Measurements from ENCODE around the gene HRH2. TPM values are rescaled to one million over a fixed set of nuclear protein-coding genes. Genes with fewer than 3 reads are reported as not detected.
"Not testable (repeated sequence)": the region's sequence is repeated elsewhere in the genome, so short reads cannot be mapped to it uniquely, and the experiment has no call there.

The HRH2 gene
- total RNA-seq, 1 donor from 2014 or later: 7.5 TPM

DNA sequence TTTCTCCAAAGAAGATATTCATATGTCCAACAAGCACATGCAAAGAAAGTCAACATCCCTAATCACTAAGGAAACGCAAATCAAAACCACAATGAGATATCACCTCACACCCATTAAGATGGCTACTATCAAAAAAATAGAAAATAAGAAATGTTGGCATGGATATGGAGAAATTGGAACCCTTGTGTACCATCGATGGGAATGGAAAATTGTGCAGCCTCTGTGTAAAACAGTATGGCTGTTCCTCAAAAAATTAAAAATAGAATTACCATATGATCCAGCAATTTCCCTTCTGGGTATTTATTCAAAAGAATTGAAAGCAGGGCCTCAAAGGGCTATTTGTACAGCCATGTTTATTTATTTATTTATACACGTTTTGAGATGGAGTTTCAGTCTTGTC, 43.0 kb upstream of the HRH2 start:
- H3K9me3 ChIP-seq: no peaks in the 10 kb centered on the region
- intact Hi-C loops (cut with DNase I): no loop called here
- no peaks in the 10 kb centered on the region for H3K36me3 ChIP-seq
- H3K4me3 ChIP-seq: no peak overlapping the region
- H3K27me3 ChIP-seq: no peaks in the 10 kb centered on the region
- no peaks in the 10 kb centered on the region for H3K4me1 ChIP-seq
- H3K27ac ChIP-seq: no peak overlapping the region
- TF ChIP-seq, protein P1, sequence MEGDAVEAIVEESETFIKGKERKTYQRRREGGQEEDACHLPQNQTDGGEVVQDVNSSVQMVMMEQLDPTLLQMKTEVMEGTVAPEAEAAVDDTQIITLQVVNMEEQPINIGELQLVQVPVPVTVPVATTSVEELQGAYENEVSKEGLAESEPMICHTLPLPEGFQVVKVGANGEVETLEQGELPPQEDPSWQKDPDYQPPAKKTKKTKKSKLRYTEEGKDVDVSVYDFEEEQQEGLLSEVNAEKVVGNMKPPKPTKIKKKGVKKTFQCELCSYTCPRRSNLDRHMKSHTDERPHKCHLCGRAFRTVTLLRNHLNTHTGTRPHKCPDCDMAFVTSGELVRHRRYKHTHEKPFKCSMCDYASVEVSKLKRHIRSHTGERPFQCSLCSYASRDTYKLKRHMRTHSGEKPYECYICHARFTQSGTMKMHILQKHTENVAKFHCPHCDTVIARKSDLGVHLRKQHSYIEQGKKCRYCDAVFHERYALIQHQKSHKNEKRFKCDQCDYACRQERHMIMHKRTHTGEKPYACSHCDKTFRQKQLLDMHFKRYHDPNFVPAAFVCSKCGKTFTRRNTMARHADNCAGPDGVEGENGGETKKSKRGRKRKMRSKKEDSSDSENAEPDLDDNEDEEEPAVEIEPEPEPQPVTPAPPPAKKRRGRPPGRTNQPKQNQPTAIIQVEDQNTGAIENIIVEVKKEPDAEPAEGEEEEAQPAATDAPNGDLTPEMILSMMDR (IDR thresholded peaks at IDR 0.05): no peak
- no peak for DNase-seq (ENCODE audit: low spot score in 2 of 2)

DNA sequence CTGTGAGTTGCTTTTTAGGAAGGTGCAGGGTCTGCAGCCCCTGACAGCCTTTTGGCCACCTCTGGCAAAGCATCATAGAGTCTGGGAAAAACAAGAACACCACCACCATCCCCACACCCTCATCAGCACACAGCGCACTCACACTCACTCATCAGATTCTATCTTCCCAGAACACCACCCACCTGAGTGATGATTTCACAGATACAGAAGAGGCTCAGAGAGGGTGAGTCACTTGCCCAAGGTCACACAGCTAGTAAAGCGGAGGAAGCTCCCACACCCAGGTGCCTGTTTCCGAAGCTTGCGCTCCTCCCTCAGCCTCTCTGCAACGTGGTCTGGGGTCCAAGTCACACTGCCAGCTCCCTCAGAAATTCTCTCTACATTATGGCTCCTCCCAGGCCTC, 41.8 kb upstream of the HRH2 start:
- H3K36me3 ChIP-seq: no peaks in the 10 kb centered on the region
- H3K4me3 ChIP-seq: no peak overlapping the region
- H3K9me3 ChIP-seq: no peaks in the 10 kb centered on the region
- no peaks in the 10 kb centered on the region for H3K4me1 ChIP-seq
- TF ChIP-seq, protein P1 (IDR thresholded peaks at IDR 0.05): no peak
- no peak for DNase-seq (ENCODE audit: low spot score in 2 of 2)
- H3K27ac ChIP-seq: no peak overlapping the region
- no peaks in the 10 kb centered on the region for H3K27me3 ChIP-seq
- intact Hi-C loops (cut with DNase I): no loop called here

DNA sequence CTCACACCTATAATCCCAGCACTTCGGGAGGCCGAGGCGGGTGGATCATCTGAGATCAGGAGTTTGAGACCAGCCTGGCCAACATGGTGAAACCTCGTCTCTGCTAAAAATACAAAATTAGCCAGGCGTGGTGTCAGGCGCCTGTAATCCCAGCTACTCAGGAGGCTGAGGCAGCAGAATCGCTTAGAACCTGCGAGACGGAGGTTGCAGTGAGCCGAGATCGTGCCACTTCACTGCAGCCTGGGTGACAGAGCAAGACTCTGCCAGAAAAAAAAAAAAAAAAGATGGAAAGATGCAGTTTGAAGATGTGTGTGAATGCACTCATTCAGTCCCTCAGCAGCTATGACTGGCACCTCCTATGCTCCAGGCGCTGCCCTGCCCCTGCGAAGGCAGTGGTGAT, 41.3 kb upstream of the HRH2 start:
- H3K4me1 ChIP-seq; DNase-seq (ENCODE audit: low spot score in 2 of 2); H3K4me3 ChIP-seq; H3K9me3 ChIP-seq; H3K27me3 ChIP-seq; intact Hi-C loops (cut with DNase I); H3K36me3 ChIP-seq; H3K27ac ChIP-seq: not testable (repeated sequence)

DNA sequence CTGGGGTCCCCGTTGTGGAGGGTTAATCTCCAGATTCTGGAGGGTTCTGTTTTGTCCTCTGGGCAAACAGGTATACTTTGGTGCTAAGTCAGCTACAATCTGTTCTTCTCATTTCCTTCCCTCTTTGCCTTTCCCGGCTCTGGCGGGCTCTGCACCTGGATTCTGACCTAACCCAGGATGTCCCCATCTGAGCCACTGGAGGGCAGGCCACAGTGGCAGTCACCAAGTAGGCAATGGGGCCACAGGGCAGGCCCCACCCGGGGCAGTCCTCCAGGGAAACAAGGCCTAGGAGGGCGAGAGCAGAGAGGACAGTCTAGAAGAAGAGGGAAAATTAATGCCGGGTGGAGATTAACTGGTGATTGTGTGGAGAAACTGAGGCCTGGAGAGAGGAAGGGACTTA, 40.4 kb upstream of the HRH2 start:
- no peaks in the 10 kb centered on the region for H3K27me3 ChIP-seq
- H3K4me1 ChIP-seq: no peaks in the 10 kb centered on the region
- no peaks in the 10 kb centered on the region for H3K36me3 ChIP-seq
- intact Hi-C loops (cut with DNase I): no loop called here
- DNase-seq (ENCODE audit: low spot score in 2 of 2): no peak
- TF ChIP-seq, protein P1 (IDR thresholded peaks at IDR 0.05): no peak
- H3K9me3 ChIP-seq: no peaks in the 10 kb centered on the region
- no peak overlapping the region for H3K27ac ChIP-seq
- H3K4me3 ChIP-seq: no peak overlapping the region

DNA sequence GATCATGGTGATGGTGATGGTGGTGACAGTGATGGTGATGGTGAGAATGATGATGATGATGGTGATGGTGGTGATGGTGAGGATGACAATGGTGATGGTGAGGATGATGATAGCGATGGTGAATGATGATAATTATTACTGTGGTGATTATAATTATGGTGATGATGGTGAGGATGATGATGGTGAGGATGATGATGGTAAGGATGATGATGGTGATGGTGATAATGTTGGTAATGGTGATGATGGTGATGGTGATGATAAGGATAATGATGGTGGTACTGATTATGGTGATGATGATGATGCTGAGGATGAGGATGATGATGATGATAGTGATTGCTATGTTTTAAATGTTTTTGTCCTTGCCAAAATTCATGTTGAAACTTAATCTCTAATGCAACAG, 37.3 kb upstream of the HRH2 start:
- intact Hi-C loops (cut with DNase I): no loop called here
- DNase-seq (ENCODE audit: low spot score in 2 of 2): no peak
- no peaks in the 10 kb centered on the region for H3K36me3 ChIP-seq
- H3K4me1 ChIP-seq: no peaks in the 10 kb centered on the region
- TF ChIP-seq, protein P1 (IDR thresholded peaks at IDR 0.05): no peak
- H3K27me3 ChIP-seq: no peaks in the 10 kb centered on the region
- H3K9me3 ChIP-seq: no peaks in the 10 kb centered on the region
- no peak overlapping the region for H3K4me3 ChIP-seq
- H3K27ac ChIP-seq: no peak overlapping the region

DNA sequence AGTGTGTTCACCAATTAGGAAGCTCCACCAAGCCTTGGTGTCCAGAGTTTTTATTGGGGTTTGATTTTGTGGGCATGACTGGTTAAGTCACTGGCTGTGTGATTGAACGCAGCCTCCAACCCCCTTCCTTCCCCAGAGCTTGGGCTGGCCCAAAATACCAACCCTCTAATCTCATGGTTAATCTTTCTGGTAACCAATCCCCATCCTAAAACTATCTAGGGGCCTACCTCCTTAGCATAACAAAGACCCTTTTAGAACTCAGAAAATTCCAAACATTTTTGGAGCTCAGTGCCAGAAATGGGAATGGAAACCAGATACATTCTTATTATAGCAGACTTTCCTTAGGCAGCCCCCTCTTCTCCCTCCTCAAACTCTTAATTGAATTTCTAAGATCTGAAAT, 35.9 kb upstream of the HRH2 start:
- H3K27me3 ChIP-seq: no peaks in the 10 kb centered on the region
- H3K4me3 ChIP-seq: no peak overlapping the region
- H3K9me3 ChIP-seq: no peaks in the 10 kb centered on the region
- TF ChIP-seq, protein P1 (IDR thresholded peaks at IDR 0.05): no peak
- no peak overlapping the region for H3K27ac ChIP-seq
- no peak for DNase-seq (ENCODE audit: low spot score in 2 of 2)
- H3K4me1 ChIP-seq: no peaks in the 10 kb centered on the region
- no peaks in the 10 kb centered on the region for H3K36me3 ChIP-seq
- intact Hi-C loops (cut with DNase I): no loop called here
